Inflammatory macrophage treated with lipopolysaccharide for 1 hour (primary cell): ENCODE data around the gene RBM28.

Experiments
- DNase-seq, 2 donors: peaks; one replicate each; pipeline ENCODE4 v3.0.0-alpha.2; 2020 to 2022

Gene RBM28

DNA sequence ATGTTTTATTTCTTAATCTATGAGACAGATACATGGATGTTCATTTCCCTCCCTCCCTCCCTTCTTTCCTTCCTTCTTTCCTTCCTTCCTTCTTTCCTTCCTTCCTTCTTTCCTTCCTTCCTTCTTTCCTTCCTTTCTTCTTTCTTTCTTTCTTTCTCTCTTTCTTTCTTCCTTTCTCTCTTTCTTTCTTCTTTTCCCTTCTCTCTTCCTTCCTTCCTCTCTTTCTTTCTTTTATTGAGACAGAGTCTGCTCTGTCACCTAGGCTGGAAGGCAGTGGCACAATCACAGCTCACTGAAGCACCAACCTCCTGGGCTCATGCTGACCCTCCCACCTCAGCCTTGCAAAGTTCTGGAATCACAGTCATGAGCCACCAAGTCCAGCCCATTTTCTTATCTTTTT lies 23.3 kb upstream of the RBM28 start:
- no peak for DNase-seq

DNA sequence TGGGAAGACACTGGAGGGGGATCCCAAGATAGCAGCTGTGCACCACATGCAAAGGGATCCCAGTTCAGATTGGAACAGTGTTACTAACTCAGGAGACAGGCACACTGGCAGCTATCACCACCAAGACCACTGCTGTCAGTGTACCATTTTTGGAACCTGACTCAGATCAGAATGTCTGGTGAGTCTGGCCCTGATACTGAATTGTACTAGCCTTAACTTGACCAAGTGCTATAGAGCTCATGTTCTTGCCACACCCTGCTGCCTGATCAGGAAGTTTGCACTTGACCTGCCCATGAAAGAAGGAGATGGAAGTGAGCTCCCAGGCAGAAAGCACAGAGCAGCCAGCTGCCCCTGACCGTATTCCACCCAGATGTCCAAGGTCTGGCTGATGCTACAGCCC lies 22.6 kb upstream of the RBM28 start:
- DNase-seq, result no peak

- no peak for DNase-seq
Measured at GRCh38 chr7:128365432-128365831, 21.7 kb upstream of the RBM28 start.

DNA sequence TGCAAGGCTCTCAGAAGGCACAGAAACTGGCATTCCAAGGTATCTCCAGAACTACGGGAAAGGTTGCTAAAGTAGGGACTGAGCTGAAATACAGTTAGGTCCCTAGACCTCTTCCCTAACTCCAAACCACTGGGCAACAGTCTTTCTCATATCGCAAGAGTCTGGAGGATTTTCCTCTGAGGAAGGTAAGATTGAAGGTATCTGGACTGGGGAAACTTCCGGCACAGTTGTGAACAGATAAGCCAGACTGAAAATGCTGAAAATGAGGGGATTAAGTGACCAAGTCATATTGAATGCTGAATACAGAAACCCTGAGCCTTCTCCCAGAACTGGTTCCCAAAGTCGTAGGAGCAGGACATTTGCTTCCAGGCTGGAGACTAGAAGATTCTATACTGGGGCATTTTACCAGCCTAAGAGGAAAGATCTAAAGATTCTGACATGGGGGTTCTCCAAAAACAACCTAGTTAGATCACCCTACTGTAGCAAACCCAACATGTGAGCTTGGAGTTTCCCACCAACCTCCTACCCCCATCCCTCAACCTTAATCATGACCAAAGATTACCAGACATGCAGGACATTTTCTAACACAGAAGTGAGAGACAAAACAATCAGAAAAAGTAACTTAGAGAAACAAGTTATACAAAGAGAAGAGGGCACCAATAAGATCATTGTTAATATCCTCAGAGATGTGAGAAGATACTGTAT lies 20.6 kb upstream of the RBM28 start:
- peak in 1 of 2 donors; percentile 57 for DNase-seq

DNA sequence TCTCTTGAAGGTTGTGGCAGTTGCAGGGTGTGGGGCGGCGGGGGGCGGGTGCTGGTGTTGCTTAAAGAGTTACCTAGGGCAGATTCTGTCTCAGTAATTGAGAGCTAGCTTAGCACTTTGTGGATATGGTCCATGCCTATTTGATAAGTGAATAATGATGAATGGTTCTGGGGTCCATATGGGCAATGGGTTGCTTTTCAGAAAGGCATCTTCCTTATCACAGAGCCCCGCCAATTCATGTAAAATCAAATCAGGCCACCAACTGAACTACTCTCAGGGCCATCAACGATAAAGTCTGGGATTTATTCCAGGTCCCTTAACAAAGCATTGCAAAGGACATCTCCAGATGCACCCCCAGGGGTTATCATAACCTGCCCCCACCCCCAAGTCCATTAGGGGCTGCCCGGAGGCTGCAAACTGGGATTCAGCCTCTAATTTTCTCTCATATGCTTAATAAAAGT lies 19.6 kb upstream of the RBM28 start:
- no peak for DNase-seq

DNA sequence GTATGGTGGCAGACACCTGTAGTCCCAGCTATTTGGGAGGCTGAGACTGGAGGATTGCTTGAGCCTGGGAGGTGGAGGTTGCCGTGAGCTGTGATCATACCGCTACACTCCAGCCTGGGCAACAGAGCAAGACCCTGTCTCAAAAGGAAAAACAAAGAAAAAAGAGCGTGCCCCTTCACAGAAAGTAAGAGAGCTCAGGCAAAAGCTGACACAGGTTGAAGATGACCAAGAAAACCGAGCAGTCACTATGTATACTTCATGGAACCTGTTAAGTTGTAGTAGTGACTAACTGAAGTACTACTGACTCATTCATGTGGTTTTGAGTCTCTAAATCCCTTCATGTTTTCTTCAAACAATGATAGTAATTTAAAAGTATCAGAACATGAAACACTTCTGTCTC lies 19.0 kb upstream of the RBM28 start:
- no peak for DNase-seq

- DNase-seq, result peak; percentile 76 to 79
Measured at GRCh38 chr7:128361411-128362379, 18.0 kb upstream of the RBM28 start, which contains the start of gene PRRT4. TSS of gene PRRT4 (minus strand) at chr7:128361690.

DNA sequence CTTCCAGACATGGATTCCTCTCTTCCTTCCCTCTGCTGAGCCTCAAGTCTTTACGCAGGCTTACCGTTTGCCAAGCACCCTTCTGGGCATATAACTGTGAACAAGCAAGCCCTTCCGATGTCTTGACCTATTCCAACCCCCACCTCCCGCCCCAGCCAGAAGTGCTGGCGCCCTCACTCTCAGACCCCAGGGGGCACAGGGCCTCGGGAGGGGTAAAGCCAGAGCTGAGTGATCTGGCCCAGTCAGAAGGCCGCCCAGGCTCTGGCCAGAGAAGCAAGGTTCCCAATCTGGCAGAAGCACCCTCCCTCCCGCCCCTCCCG lies 16.6 kb upstream of the RBM28 start:
- DNase-seq, result no peak

DNA sequence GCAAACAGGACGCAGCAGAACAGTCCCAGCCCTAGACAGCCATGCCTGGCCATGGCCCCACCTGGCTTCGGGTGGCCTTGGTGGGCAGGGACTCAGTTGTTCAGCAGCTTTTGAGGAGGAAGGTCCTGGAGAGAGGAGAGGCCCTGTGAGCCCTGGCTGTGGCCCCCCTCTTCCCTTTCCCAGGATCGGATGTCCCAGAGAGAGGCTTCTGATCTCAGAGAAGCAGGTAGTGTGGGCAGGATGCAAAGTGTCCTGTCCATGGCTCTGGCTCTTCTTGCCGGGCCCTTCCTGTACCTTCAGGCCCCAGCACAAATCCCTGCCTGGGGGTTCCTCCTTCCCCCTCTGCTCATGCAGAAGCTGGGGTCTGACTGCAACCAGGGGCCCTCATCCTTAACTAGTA lies 16.2 kb upstream of the RBM28 start:
- no peak for DNase-seq

- DNase-seq, result no peak
Measured at GRCh38 chr7:128359336-128359735, 15.6 kb upstream of the RBM28 start.

DNA sequence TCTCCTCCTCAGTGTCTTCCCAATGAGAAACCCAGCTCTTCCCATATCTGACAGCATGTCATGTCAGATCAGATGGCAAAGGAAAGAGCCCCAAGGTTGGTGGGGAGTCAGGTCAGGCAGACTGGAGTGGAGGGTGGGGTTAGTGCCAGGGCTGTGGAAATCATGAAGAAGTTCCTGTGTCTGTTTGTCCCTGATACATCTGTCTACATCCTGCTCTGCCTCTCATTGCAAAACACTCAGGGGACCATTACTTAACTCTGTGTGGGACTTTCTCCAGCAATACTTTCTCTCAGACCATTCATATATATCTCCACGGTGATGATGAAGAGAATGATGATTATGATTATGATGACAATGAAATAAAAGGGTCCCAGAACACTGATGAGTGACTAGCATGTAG lies 14.5 kb upstream of the RBM28 start:
- peak; percentile 54 to 76 for DNase-seq

DNA sequence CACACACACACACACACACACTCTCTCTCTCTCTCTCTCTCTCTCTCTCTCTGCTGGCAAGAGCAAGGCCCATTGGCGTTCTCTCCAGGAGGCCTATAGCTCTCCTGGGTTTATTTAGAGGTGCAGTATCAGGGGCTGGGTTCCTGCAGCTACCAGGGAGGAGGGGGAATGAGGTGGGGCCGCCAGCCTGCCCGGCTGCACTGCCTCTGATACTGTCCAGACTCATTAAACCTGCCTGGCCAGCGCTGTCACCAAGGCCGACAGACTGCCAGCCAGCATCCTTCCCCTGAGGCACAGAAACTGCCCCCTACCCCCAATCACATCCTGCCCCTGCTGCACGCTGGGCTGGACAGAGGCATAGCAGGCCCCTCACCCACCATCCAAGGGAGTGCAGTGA lies 13.5 kb upstream of the RBM28 start:
- no peak for DNase-seq

GRCh38 chr7:128356546-128357216 lies 13.0 kb upstream of the RBM28 start:
- DNase-seq, result no peak

DNA sequence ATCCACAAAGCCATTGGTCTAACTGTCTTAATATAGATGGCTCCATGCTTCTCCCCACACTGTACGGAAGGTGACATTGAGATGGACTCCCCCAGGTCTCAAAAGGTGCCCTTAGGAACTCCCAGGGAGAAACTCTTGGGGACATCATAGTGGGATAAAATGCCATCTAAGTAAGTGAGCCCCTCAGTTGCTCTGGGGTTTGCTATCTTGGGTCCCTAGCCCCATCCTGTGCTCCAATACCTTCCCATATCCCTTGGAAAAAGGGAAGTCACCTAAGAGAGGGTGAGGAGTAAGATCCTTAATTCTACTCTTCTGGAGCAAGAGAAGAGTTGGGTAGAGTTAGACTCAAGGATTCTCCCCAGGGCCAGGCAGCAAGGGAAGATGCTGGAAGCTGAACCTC lies 9.9 kb upstream of the RBM28 start:
- no peak for DNase-seq

- DNase-seq, result no peak
Measured at GRCh38 chr7:128353189-128353588, 9.5 kb upstream of the RBM28 start.

DNA sequence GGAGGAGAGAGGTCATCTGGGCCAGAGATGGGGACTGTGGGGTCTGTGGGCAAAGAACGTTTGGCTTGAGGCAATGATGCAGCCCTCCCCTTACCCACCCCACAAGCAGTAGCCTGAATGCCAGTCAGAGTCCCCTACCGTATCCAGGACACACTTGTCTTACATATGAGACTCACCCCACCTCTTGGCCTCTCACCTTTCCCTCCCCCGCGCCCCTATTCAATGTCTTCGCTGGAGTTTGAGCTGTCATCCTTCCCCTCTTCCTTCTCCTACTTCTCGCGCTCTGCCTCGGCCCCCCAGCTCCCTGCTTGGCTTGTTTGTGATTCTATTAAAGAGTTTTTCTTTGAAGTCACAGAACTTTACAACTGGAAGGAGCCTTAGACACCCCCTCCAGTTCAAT lies 8.9 kb upstream of the RBM28 start:
- DNase-seq, result no peak

GRCh38 chr7:128352153-128352537 lies 8.4 kb upstream of the RBM28 start:
- DNase-seq, result peak; percentile 47 to 71

GRCh38 chr7:128351296-128352152 lies 7.8 kb upstream of the RBM28 start:
- no peak for DNase-seq

- DNase-seq, result no peak
Measured at GRCh38 chr7:128350708-128351295, 7.1 kb upstream of the RBM28 start.

DNA sequence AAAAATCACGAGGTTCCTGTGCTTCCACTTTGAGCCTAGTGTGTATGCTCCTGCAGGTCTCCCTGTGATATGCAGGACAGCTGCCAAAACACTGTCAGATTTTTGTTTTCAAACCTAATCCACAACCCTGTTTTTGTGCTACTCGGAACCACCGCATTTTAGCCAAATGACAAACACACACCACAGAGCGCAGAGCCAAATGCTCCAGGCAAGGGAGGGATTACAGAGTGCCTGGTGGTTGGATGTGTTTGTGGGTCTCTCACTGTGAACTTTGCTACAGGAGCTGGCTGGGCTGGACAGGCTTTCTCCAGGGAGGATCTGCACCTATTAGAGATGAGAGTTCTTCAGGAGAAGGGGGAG lies 5.7 kb upstream of the RBM28 start:
- DNase-seq, result no peak

DNA sequence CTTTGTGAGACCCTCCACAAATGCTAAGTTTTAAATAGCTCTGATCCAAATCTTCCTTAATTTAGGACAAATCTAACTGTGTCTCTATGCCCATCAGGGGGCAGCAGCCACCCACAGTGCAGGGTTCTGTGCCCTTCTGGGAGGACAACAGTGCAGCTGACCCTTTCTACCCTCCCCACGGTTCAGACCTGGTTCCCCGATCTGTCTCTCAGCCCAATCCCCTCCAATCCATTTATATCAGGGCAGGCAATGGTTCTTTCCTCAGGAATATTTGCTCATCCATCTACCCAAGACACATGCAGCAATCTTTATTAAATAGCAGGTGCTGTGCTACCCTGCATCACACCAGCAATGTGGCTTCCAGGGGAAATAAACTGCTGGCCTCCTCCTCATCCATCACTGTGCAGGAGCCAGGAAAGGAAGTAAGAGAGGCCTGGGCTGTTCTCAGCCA lies 4.0 kb upstream of the RBM28 start:
- peak; percentile 24 to 82 for DNase-seq

DNA sequence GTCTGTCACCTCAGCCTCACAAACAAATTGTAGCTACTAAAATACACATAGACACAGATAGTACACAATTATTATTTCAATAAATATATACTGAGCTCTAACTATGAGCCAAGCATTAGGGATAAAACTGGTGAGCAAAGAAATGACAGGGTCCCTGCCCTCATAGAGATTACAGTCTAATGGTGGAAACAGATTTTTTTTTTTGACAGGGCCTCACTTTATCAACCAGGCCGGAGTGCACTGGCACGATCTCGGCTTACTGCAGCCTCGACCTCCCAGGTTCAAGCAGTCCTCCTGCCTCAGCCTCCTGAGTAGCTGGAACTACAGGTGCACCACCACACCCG lies 695 bp upstream of the RBM28 start:
- no peak for DNase-seq
